GM12872 (cell line): ENCODE measurements around the gene GZF1.

Experiments used
- CTCF ChIP-seq: IDR thresholded peaks from 3 replicates; pipeline ENCODE4 v1.5.1; 2011; ENCODE audit warnings: low read depth, mild to moderate bottlenecking, low read length, moderate library complexity; ENCODE audit not compliant: insufficient read depth

GZF1 gene

DNA sequence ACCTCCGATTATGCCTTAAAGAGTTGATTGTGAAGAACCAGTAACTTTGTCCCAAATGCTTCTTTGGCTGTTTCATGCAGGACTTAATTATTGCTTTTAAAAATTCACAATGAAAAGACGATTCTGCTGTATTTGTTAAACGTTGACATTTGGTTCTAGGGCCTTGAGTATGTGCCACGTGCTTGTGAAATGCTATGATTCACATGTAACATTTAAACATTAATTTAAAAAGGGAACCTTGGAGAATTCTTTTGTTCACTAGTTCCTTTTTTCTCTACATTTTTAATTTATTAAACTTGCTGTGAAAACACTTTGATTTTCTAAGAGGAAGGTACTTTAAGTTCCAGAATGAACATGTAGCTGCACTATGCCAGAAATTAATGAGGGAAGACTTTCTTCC is 9.5 kb downstream of the GZF1 start:
- no peak for TF ChIP-seq CTCF

GRCh38 chr20:23374441-23374840 is 12.5 kb downstream of the GZF1 start:
- no peak for TF ChIP-seq CTCF

DNA sequence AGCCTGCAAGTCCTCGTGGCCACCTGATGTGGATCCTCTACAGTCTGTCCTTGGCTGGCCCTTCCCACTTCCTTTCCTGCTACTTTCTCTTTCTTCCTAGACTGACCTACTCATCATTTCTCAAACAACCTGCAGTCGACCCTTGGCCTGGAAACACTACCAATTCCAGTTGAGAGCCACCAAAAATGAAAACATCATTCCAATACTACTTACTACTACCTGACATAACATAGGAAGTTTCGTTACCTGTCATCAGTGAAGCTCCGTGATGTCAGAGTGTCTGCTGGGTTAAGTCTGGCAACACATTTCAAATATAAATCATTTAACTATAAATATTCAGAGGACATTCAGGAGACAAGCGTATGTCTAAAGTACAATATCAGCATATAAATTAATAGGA is 13.8 kb downstream of the GZF1 start:
- no peak for TF ChIP-seq CTCF

DNA sequence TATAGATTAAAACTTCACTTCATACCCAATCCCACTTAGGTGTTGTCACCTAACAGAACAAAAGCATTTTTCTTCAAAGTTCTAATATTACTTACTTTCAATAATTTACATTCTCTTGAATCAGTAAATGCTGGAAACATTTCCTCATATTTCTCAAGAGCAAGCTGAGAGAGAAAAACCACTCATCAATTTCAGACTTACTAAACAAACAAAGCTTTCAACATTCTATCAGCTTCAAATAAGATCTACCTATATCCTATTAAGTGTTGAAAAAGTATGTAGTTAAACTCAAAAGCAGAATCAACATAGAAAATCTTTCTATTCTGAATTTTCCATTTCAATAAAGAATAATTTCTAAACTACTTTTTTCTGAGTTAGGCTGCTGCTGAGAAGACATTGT is 17.8 kb downstream of the GZF1 start:
- no peak for TF ChIP-seq CTCF

GRCh38 chr20:23381876-23382275 is 19.9 kb downstream of the GZF1 start:
- TF ChIP-seq CTCF: no peak

- TF ChIP-seq CTCF: no peak
Observed at GRCh38 chr20:23386304-23387117, 24.5 kb downstream of the GZF1 start.

DNA sequence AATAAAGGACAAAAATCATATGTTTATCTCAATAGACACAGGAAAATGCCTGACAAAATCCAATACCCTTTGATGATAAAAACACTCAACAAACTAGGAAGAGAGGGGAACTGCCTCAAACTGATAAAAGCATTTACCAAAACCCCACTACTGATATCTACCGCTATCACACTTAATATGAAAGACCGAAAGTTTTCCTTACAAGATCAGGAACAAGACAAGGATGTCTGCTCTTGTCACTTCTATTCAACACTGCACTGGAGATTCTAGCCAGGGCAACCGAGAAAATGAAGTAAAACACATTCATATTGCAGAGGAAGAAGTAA is 25.1 kb downstream of the GZF1 start:
- TF ChIP-seq CTCF: no peak
